B cell (primary cell): ENCODE measurements around the gene FBLN2.

Experiments used
- EZH2 ChIP-seq: IDR thresholded peaks from 2 replicates; pipeline ENCODE4 v1.6.1; 2012; ENCODE audit warnings: borderline replicate concordance, low read depth, mild to moderate bottlenecking, moderate library complexity, low read length; ENCODE audit not compliant: insufficient read depth, poor library complexity, severe bottlenecking
- TF ChIP-seq, protein P1 (sequence below): fragments of 200-600 bp; IDR thresholded peaks from one replicate; pipeline ENCODE4 v1.8.0; 2022; ENCODE audit warnings: antibody characterized with exemption, mild to moderate bottlenecking

DNA sequence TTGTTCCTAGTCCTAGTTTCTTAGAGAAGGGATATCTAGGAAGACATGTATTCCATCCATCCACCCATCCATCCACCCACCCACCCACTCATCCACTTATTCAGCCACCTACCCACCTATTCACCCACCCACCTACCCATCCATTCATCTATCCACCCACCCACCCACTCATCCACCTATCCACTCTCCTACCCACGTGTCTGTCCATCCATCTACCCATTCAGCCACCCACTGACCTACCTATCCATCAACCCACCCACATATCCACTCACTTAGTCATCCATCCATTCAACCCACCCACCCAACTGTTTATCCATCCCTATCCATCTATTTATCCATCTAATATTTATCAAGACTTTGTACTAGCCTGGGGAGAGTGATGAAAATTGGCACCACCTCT, 120.5 kb downstream of the FBLN2 start:
- TF ChIP-seq, protein P1, sequence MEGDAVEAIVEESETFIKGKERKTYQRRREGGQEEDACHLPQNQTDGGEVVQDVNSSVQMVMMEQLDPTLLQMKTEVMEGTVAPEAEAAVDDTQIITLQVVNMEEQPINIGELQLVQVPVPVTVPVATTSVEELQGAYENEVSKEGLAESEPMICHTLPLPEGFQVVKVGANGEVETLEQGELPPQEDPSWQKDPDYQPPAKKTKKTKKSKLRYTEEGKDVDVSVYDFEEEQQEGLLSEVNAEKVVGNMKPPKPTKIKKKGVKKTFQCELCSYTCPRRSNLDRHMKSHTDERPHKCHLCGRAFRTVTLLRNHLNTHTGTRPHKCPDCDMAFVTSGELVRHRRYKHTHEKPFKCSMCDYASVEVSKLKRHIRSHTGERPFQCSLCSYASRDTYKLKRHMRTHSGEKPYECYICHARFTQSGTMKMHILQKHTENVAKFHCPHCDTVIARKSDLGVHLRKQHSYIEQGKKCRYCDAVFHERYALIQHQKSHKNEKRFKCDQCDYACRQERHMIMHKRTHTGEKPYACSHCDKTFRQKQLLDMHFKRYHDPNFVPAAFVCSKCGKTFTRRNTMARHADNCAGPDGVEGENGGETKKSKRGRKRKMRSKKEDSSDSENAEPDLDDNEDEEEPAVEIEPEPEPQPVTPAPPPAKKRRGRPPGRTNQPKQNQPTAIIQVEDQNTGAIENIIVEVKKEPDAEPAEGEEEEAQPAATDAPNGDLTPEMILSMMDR, result no peak
- no peak for TF ChIP-seq EZH2
